Measurements from ENCODE around the gene SLC36A2.

Gene SLC36A2

GRCh38 chr5:151332857-151333256 lies 14.5 kb downstream of the SLC36A2 start:
- no peak for TF ChIP-seq CREB1 (IDR thresholded peaks at IDR 0.05; ENCODE audit: low read depth)
- TF ChIP-seq MAX (IDR thresholded peaks at IDR 0.05): no peak
- no peak for TF ChIP-seq REST (IDR thresholded peaks at IDR 0.05; ENCODE audit: low read depth)
- no peak for TF ChIP-seq FOXM1 (IDR thresholded peaks at IDR 0.05; ENCODE audit: borderline replicate concordance, low read depth)
- no peak for TF ChIP-seq TAF1 (IDR thresholded peaks at IDR 0.05; ENCODE audit: low read depth)
- TF ChIP-seq YY1 (IDR thresholded peaks at IDR 0.05; ENCODE audit: low read depth): no peak
- TF ChIP-seq TCF12 (IDR thresholded peaks at IDR 0.05; ENCODE audit: low read depth): no peak
- no peak for TF ChIP-seq ZBTB7A (IDR thresholded peaks at IDR 0.05; ENCODE audit: low read depth)
- TF ChIP-seq CEBPB (IDR thresholded peaks at IDR 0.05): no peak
- no peak for TF ChIP-seq RAD21 (IDR thresholded peaks at IDR 0.05; ENCODE audit: low read depth)
- TF ChIP-seq USF1 (IDR thresholded peaks at IDR 0.05): no peak
- TF ChIP-seq NFIC (IDR thresholded peaks at IDR 0.05): no peak
- TF ChIP-seq EP300 (IDR thresholded peaks at IDR 0.05; ENCODE audit: borderline replicate concordance): no peak
- no peak for TF ChIP-seq EGR1 (IDR thresholded peaks at IDR 0.05)
- no peak for TF ChIP-seq TEAD4 (IDR thresholded peaks at IDR 0.05)

DNA sequence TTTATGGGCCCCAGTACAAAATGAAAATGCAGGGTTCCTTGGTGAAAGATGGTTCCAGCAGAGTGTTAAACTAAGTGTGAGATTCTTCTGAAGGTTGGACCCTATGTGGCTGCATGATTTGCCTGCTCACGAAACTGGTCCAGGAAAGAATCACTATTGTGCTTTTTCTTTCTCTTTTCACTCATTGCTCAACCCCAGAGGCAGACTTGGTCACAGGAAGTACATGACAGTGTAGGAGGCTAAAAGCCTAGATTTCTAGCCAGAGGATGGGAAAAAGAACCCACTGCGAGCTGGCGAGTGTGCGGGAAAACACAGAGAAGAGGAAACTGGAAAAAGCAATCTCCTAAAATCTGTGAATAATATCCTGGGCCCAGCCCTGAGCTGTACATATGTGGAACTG lies 18.6 kb downstream of the SLC36A2 start:
- TF ChIP-seq YY1 (IDR thresholded peaks at IDR 0.05; ENCODE audit: low read depth): no peak
- no peak for TF ChIP-seq CREB1 (IDR thresholded peaks at IDR 0.05; ENCODE audit: low read depth)
- TF ChIP-seq NFIC (IDR thresholded peaks at IDR 0.05): no peak
- TF ChIP-seq TEAD4 (IDR thresholded peaks at IDR 0.05): no peak
- no peak for TF ChIP-seq FOXM1 (IDR thresholded peaks at IDR 0.05; ENCODE audit: borderline replicate concordance, low read depth)
- TF ChIP-seq ZBTB7A (IDR thresholded peaks at IDR 0.05; ENCODE audit: low read depth): no peak
- TF ChIP-seq CEBPB (IDR thresholded peaks at IDR 0.05): no peak

DNA sequence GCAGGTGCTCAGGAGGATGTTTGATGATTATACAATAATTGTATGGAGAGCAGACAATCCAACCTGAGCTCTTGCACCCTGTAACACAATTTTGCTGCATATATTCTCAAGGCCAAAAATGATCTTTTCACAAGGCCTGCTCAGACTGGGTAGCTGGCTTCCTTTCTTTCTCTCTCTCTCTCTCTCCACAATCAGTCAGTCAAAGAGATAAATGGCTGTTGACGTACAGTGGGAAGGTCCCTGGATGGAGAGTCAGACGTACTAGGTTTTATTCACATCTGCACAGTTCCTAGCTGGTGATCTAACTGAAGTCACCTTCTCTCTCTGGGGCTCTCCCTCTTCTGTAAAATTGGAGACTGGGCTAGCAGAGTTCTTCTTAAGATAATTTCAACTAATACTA lies 19.8 kb downstream of the SLC36A2 start:
- TF ChIP-seq TAF1 (IDR thresholded peaks at IDR 0.05; ENCODE audit: low read depth): no peak

- TF ChIP-seq ZBTB7A (IDR thresholded peaks at IDR 0.05; ENCODE audit: low read depth): no peak
- TF ChIP-seq CREB1 (IDR thresholded peaks at IDR 0.05; ENCODE audit: low read depth): no peak
- no peak for TF ChIP-seq TCF12 (IDR thresholded peaks at IDR 0.05; ENCODE audit: low read depth)
- no peak for TF ChIP-seq YY1 (IDR thresholded peaks at IDR 0.05; ENCODE audit: low read depth)
- no peak for TF ChIP-seq TEAD4 (IDR thresholded peaks at IDR 0.05)
- TF ChIP-seq RAD21 (IDR thresholded peaks at IDR 0.05; ENCODE audit: low read depth): no peak
- no peak for TF ChIP-seq EP300 (IDR thresholded peaks at IDR 0.05; ENCODE audit: borderline replicate concordance)
- no peak for TF ChIP-seq USF1 (IDR thresholded peaks at IDR 0.05)
- TF ChIP-seq MAX (IDR thresholded peaks at IDR 0.05): no peak
- TF ChIP-seq REST (IDR thresholded peaks at IDR 0.05; ENCODE audit: low read depth): no peak
- no peak for TF ChIP-seq FOXM1 (IDR thresholded peaks at IDR 0.05; ENCODE audit: borderline replicate concordance, low read depth)
- TF ChIP-seq TAF1 (IDR thresholded peaks at IDR 0.05; ENCODE audit: low read depth): no peak
- no peak for TF ChIP-seq NFIC (IDR thresholded peaks at IDR 0.05)
- TF ChIP-seq EGR1 (IDR thresholded peaks at IDR 0.05): no peak
- no peak for TF ChIP-seq CEBPB (IDR thresholded peaks at IDR 0.05)
Observed at GRCh38 chr5:151326266-151326665, 21.1 kb downstream of the SLC36A2 start.

DNA sequence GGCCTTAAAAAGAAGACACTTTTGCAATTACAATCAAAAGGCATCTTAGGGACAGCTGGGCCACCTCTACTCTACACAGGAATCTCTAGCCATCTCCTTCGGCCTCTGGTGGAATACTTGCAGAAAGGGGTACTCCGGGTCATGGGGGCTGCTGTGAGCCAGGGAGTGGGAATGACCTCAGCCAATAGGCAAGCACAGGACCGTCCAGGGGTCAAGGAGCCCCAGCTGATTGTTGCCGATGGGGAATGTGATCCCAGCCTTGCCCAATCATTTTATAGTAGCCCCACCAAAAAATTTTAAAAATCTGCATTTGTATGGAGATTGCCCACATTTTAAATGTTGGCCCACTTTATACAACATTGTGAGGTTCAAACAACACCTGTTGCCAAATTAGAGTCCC lies 26.9 kb downstream of the SLC36A2 start:
- TF ChIP-seq CEBPB (IDR thresholded peaks at IDR 0.05): no peak
- TF ChIP-seq REST (IDR thresholded peaks at IDR 0.05; ENCODE audit: low read depth): no peak
- no peak for TF ChIP-seq ZBTB7A (IDR thresholded peaks at IDR 0.05; ENCODE audit: low read depth)
- TF ChIP-seq CREB1 (IDR thresholded peaks at IDR 0.05; ENCODE audit: low read depth): no peak
- TF ChIP-seq TCF12 (IDR thresholded peaks at IDR 0.05; ENCODE audit: low read depth): no peak
- TF ChIP-seq EP300 (IDR thresholded peaks at IDR 0.05; ENCODE audit: borderline replicate concordance): no peak
- TF ChIP-seq NFIC (IDR thresholded peaks at IDR 0.05): no peak
- TF ChIP-seq EGR1 (IDR thresholded peaks at IDR 0.05): no peak
- no peak for TF ChIP-seq RAD21 (IDR thresholded peaks at IDR 0.05; ENCODE audit: low read depth)
- no peak for TF ChIP-seq TEAD4 (IDR thresholded peaks at IDR 0.05)
- TF ChIP-seq TAF1 (IDR thresholded peaks at IDR 0.05; ENCODE audit: low read depth): no peak
- TF ChIP-seq MAX (IDR thresholded peaks at IDR 0.05): no peak
- TF ChIP-seq YY1 (IDR thresholded peaks at IDR 0.05; ENCODE audit: low read depth): no peak
- TF ChIP-seq FOXM1 (IDR thresholded peaks at IDR 0.05; ENCODE audit: borderline replicate concordance, low read depth): no peak
- TF ChIP-seq USF1 (IDR thresholded peaks at IDR 0.05): no peak
